RWPE2 (cell line): ENCODE measurements around the gene TOMM40L.
A peak's percentile ranks its signal among the peaks of the same experiment; 100 is the strongest.

ENCODE experiments used
- ATAC-seq: fragments of 200-7000 bp; cut with Tn5 transposase; 3 replicates; pipeline ENCODE4 v1.9.1; 2021; ENCODE audit warnings: low read depth
- DNase-seq: peaks from one replicate; pipeline ENCODE4 v3.0.0-alpha.2; 2020; ENCODE audit warnings: low spot score
- H3K27ac ChIP-seq: fragments of 450-650 bp; 2 replicates; pipeline ENCODE4 v1.5.1; 2017; ENCODE audit warnings: mild to moderate bottlenecking; ENCODE audit not compliant: poor library complexity, severe bottlenecking
- H3K27me3 ChIP-seq: fragments of 250-450 bp; sonication (Bioruptor Pico); 2 replicates; pipeline ENCODE4 v1.5.1; 2021; ENCODE audit warnings: mild to moderate bottlenecking, moderate library complexity; ENCODE audit not compliant: insufficient read depth, poor library complexity, severe bottlenecking
- H3K36me3 ChIP-seq: fragments of 250-450 bp; sonication (Bioruptor Pico); 2 replicates; pipeline ENCODE4 v1.5.1; 2020; ENCODE audit warnings: low read depth, mild to moderate bottlenecking, moderate library complexity
- H3K4me1 ChIP-seq: fragments of 250-450 bp; sonication (Bioruptor Pico); 2 replicates; pipeline ENCODE4 v1.5.1; 2021; ENCODE audit warnings: mild to moderate bottlenecking, moderate library complexity; ENCODE audit not compliant: insufficient read depth, poor library complexity, severe bottlenecking
- H3K4me3 ChIP-seq: fragments of 250-450 bp; sonication (Bioruptor Pico); 2 replicates; pipeline ENCODE4 v1.5.1; 2021; ENCODE audit warnings: mild to moderate bottlenecking, moderate library complexity; ENCODE audit not compliant: severe bottlenecking
- H3K9me3 ChIP-seq: fragments of 250-450 bp; sonication (Bioruptor Pico); 2 replicates; pipeline ENCODE4 v1.5.1; 2021; ENCODE audit warnings: mild to moderate bottlenecking, moderate library complexity; ENCODE audit not compliant: severe bottlenecking
- TF ChIP-seq, protein P1 (sequence below): fragments of 450-650 bp; IDR thresholded peaks from one replicate; pipeline ENCODE4 v1.5.1; 2017; ENCODE audit warnings: mild to moderate bottlenecking, moderate library complexity; ENCODE audit not compliant: poor library complexity, severe bottlenecking

Gene TOMM40L

GRCh38 chr1:161206411-161207140 lies 19.3 kb upstream of the TOMM40L start:
- DNase-seq (no peak), ATAC-seq (no peak)
- peaks cover 78% of the 10 kb centered on the region for H3K36me3 ChIP-seq

GRCh38 chr1:161207173-161207572 lies 18.7 kb upstream of the TOMM40L start:
- TF ChIP-seq, protein P1, sequence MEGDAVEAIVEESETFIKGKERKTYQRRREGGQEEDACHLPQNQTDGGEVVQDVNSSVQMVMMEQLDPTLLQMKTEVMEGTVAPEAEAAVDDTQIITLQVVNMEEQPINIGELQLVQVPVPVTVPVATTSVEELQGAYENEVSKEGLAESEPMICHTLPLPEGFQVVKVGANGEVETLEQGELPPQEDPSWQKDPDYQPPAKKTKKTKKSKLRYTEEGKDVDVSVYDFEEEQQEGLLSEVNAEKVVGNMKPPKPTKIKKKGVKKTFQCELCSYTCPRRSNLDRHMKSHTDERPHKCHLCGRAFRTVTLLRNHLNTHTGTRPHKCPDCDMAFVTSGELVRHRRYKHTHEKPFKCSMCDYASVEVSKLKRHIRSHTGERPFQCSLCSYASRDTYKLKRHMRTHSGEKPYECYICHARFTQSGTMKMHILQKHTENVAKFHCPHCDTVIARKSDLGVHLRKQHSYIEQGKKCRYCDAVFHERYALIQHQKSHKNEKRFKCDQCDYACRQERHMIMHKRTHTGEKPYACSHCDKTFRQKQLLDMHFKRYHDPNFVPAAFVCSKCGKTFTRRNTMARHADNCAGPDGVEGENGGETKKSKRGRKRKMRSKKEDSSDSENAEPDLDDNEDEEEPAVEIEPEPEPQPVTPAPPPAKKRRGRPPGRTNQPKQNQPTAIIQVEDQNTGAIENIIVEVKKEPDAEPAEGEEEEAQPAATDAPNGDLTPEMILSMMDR = no peak
- H3K27me3 ChIP-seq = no peaks in the 10 kb centered on the region
- H3K4me3 ChIP-seq = no peak overlapping the region
- peaks cover 84% of the 10 kb centered on the region for H3K36me3 ChIP-seq
- no peaks in the 10 kb centered on the region for H3K4me1 ChIP-seq
- no peaks in the 10 kb centered on the region for H3K9me3 ChIP-seq
- H3K27ac ChIP-seq = no peak overlapping the region
- DNase-seq (no peak), ATAC-seq (no peak)

More at GRCh38 chr1:161206411-161207140, 19.3 kb upstream of the TOMM40L start:
- Histone ChIP-seq H3K4me1 (peaks cover 2% of the 10 kb centered on the region), H3K27me3 (no peaks in the 10 kb centered on the region), H3K4me3 (no peak overlapping the region), H3K27ac (no peak overlapping the region), H3K9me3 (no peaks in the 10 kb centered on the region)
- TF ChIP-seq, protein P1 = no peak

- peaks cover 91% of the 10 kb centered on the region for H3K36me3 ChIP-seq
- no peak overlapping the region for H3K4me3 ChIP-seq
- no peak for DNase-seq
- H3K27ac ChIP-seq = no peak overlapping the region
- TF ChIP-seq, protein P1 = peak; percentile 91
- no peaks in the 10 kb centered on the region for H3K4me1 ChIP-seq
- ATAC-seq = peak; percentile 94
- H3K9me3 ChIP-seq = no peaks in the 10 kb centered on the region
- no peaks in the 10 kb centered on the region for H3K27me3 ChIP-seq
Observed at GRCh38 chr1:161209790-161210409, 16.0 kb upstream of the TOMM40L start.

- H3K27ac ChIP-seq = no peak overlapping the region
- no peak for ATAC-seq
Observed at GRCh38 chr1:161214369-161214768, 11.5 kb upstream of the TOMM40L start.

More at GRCh38 chr1:161214369-161214768, 11.5 kb upstream of the TOMM40L start:
- TF ChIP-seq, protein P1 = no peak
- H3K9me3 ChIP-seq = no peaks in the 10 kb centered on the region
- no peaks in the 10 kb centered on the region for H3K4me1 ChIP-seq
- H3K27me3 ChIP-seq = no peaks in the 10 kb centered on the region
- H3K36me3 ChIP-seq = peaks cover 53% of the 10 kb centered on the region
- no peak for DNase-seq
- H3K4me3 ChIP-seq = no peak overlapping the region
